OCI-LY1 (cell line): Measurements from ENCODE around the gene USP46.

Source experiments
- EZH2 ChIP-seq: fragments of 200-600 bp; sonication (generic), shearing (Covaris generic); IDR thresholded peaks from 2 replicates; pipeline ENCODE4 v1.8.0; 2017; ENCODE audit warnings: borderline replicate concordance, mixed run types, mild to moderate bottlenecking, antibody characterized with exemption, low read length, moderate library complexity, mixed read lengths
- TF ChIP-seq, protein P1 (sequence below): fragments of 200-600 bp; sonication (generic), shearing (Covaris generic); IDR thresholded peaks from 2 replicates; pipeline ENCODE4 v1.5.1; 2017; ENCODE audit warnings: mild to moderate bottlenecking, antibody characterized with exemption, low read length, moderate library complexity, mixed read lengths

GRCh38 chr4:52600275-52600674 is 58.8 kb downstream of the USP46 start:
- TF ChIP-seq, protein P1, sequence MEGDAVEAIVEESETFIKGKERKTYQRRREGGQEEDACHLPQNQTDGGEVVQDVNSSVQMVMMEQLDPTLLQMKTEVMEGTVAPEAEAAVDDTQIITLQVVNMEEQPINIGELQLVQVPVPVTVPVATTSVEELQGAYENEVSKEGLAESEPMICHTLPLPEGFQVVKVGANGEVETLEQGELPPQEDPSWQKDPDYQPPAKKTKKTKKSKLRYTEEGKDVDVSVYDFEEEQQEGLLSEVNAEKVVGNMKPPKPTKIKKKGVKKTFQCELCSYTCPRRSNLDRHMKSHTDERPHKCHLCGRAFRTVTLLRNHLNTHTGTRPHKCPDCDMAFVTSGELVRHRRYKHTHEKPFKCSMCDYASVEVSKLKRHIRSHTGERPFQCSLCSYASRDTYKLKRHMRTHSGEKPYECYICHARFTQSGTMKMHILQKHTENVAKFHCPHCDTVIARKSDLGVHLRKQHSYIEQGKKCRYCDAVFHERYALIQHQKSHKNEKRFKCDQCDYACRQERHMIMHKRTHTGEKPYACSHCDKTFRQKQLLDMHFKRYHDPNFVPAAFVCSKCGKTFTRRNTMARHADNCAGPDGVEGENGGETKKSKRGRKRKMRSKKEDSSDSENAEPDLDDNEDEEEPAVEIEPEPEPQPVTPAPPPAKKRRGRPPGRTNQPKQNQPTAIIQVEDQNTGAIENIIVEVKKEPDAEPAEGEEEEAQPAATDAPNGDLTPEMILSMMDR = no peak
- TF ChIP-seq EZH2 = no peak
